K562 (cell line): ENCODE results near the gene NCF2. TPM values are rescaled to one million over a fixed set of nuclear protein-coding genes. Genes with fewer than 3 reads are reported as not detected.

ENCODE experiments used
- ATAC-seq: fragments of 200-7000 bp; cut with Tn5 transposase; 3 replicates; pipeline ENCODE4 v1.9.1; 2020; ENCODE audit warnings: moderate library complexity
- BruUV-seq: library from RNA; stranded (reverse); fragments of 400-500 nt; replicated peaks from 2 replicates; lab custom pipeline; 2021; lab: Mats Ljungman, UMichigan
- CTCF ChIA-PET: fragments of 300-600 bp; formaldehyde crosslinking; extraction: SDS; loops from one replicate; lab custom pipeline; 2021; ENCODE audit warnings: low intra/inter-chr PET ratio; lab: Yijun Ruan, JAX
- POLR2A ChIA-PET: fragments of 300-600, 350-650 bp; sonication (Branson Sonifier 250); formaldehyde crosslinking; extraction: SDS; loops from one replicate; lab custom pipeline; 2021; ENCODE audit warnings: antibody characterized with exemption, inconsistent platforms; lab: Yijun Ruan, JAX
- DNase-seq, 4 experiments: peaks; one replicate each; pipeline versions ENCODE4 v3.0.0 to v3.0.0-alpha.2; 2011 to 2018; ENCODE audit warnings: low spot score in 3 of 4, mixed read lengths in 3 of 4; ENCODE audit errors: extremely low read depth in 1 of 4
- FAIRE-seq: peaks from 2 replicates; lab custom pipeline; 2011; peaks lifted over from hg19 to GRCh38; lab: Jason Lieb, UNC
- H2AFZ ChIP-seq: 2 replicates; pipeline ENCODE4 v1.6.0; 2011; ENCODE audit warnings: low read depth, low read length, control low read depth, inconsistent platforms
- H3K27ac ChIP-seq: fragments of 200-600 bp; 3 replicates; pipeline ENCODE4 v1.8.0; 2011; ENCODE audit warnings: low read depth, mild to moderate bottlenecking, control low read depth, inconsistent platforms, low read length, moderate library complexity, mixed read lengths; ENCODE audit errors: extremely low read depth
- H3K27me3 ChIP-seq, 2 experiments: fragments of 300-600 bp in 1 of 2; 2 replicates in 1 of 2; 3 replicates in 1 of 2; pipeline versions ENCODE4 v1.6.0 to v1.8.0; 2011; ENCODE audit warnings: inconsistent platforms in 2 of 2, low read length in 2 of 2, mild to moderate bottlenecking in 1 of 2, mixed read lengths in 1 of 2, moderate library complexity in 1 of 2; ENCODE audit not compliant: control insufficient read depth in 2 of 2, insufficient read depth in 2 of 2
- H3K36me3 ChIP-seq: fragments of 300-600 bp; 3 replicates; pipeline ENCODE4 v1.8.0; 2011; ENCODE audit warnings: mild to moderate bottlenecking, low read length, inconsistent platforms; ENCODE audit not compliant: control insufficient read depth, insufficient read depth
- H3K4me1 ChIP-seq, 2 experiments: fragments of 200-600 bp in 1 of 2; replicated peaks in 1 of 2; 2 replicates in 1 of 2; 3 replicates in 1 of 2; pipeline versions ENCODE4 v1.5.1 to v1.8.0; 2011; ENCODE audit warnings: inconsistent platforms in 2 of 2, low read length in 2 of 2, mild to moderate bottlenecking in 1 of 2, mixed read lengths in 1 of 2, moderate library complexity in 1 of 2; ENCODE audit not compliant: control insufficient read depth in 2 of 2, insufficient read depth in 2 of 2
- H3K4me2 ChIP-seq: 2 replicates; pipeline ENCODE4 v1.6.1; 2011; ENCODE audit warnings: low read length, control low read depth, inconsistent platforms, mixed read lengths; ENCODE audit not compliant: insufficient read depth
- H3K4me3 ChIP-seq: fragments of 200-600 bp; sonication (generic), shearing (Covaris generic); 2 replicates; pipeline ENCODE4 v1.5.1; 2016; ENCODE audit warnings: control low read depth, inconsistent platforms
- H3K79me2 ChIP-seq: fragments of 200-600 bp; 3 replicates; pipeline ENCODE4 v1.8.0; 2011; ENCODE audit warnings: low read length, inconsistent platforms; ENCODE audit not compliant: control insufficient read depth, insufficient read depth
- H3K9ac ChIP-seq, 2 experiments: 2 replicates each; pipeline versions ENCODE4 v1.6.0 to v1.6.1; 2011; ENCODE audit warnings: low read depth in 2 of 2, low read length in 2 of 2, control low read depth in 1 of 2, inconsistent platforms in 1 of 2, mild to moderate bottlenecking in 1 of 2, mixed read lengths in 1 of 2; ENCODE audit not compliant: insufficient read depth in 1 of 2
- H3K9me1 ChIP-seq: one replicate; pipeline ENCODE4 v1.6.0; 2011; ENCODE audit warnings: inconsistent platforms, mild to moderate bottlenecking, low read length, moderate library complexity; ENCODE audit not compliant: control insufficient read depth, insufficient read depth
- H3K9me3 ChIP-seq: replicated peaks from 2 replicates; pipeline ENCODE4 v1.5.1; 2011; ENCODE audit warnings: low read depth, low read length, inconsistent platforms; ENCODE audit not compliant: control insufficient read depth, insufficient read depth
- H4K20me1 ChIP-seq: replicated peaks from 2 replicates; pipeline ENCODE4 v1.6.1; 2011; ENCODE audit warnings: low read length, inconsistent platforms, mixed read lengths; ENCODE audit not compliant: control insufficient read depth, insufficient read depth
- HEY1 ChIP-seq: fragments of 250-450 bp; sonication (Bioruptor Pico); IDR thresholded peaks from 2 replicates; pipeline ENCODE4 v1.5.0; 2020; ENCODE audit warnings: mild to moderate bottlenecking, moderate library complexity, borderline replicate concordance
- ZBTB11 ChIP-seq, 3 experiments: fragments of 200-800 bp in 1 of 3; fragments of 250-450 bp in 1 of 3; fragments of 450-650 bp in 1 of 3; sonication (Bioruptor Pico) in 1 of 3; sonication (Bioruptor generic) in 1 of 3; formaldehyde crosslinking in 1 of 3; IDR thresholded peaks; 2 replicates each; pipeline versions ENCODE4 v1.6.1 to v1.8.0; 2016 to 2022; ENCODE audit warnings: mild to moderate bottlenecking in 2 of 3, missing genetic modification characterization in 2 of 3, missing compliant biosample characterization in 1 of 3, moderate library complexity in 1 of 3
- ZNF165 ChIP-seq: fragments of 250-450 bp; sonication (Bioruptor Pico); IDR thresholded peaks from 2 replicates; pipeline ENCODE4 v1.4.0; 2020; ENCODE audit warnings: borderline replicate concordance
- ZNF518B ChIP-seq: fragments of 250-450 bp; sonication (Bioruptor Pico); IDR thresholded peaks from 2 replicates; pipeline ENCODE4 v1.5.0; 2021; ENCODE audit warnings: mild to moderate bottlenecking, moderate library complexity
- WGBS: fragments of 100-300 bp; shearing (Covaris generic); methylation state at CpG from one replicate; pipeline ENCODE4 v1.1.6; 2016; ENCODE audit warnings: low coverage, mixed read lengths; ENCODE audit not compliant: insufficient coverage; ENCODE audit errors: missing lambda C conversion rate; 5-methylcytosine and 5-hydroxymethylcytosine counted together
- in situ Hi-C: fragments of 300-500 bp; cut with MboI; formaldehyde crosslinking; loops from 4 replicates; pipeline ENCODE4 v1.15.0; 2018; ENCODE audit warnings: inconsistent platforms, mixed read lengths
- intact Hi-C: fragments of 100-400 bp; cut with micrococcal nuclease; formaldehyde crosslinking; loops from 2 replicates; pipeline ENCODE4 v1.14.2; 2022
- polyA plus RNA-seq, 8 experiments: library from polyadenylated mRNA; depleted of rRNA in 4 of 8; stranded (reverse) in 5 of 8; unstranded in 3 of 8; fragments of >200 nt; fragmentation: Nextera tagmentation in 2 of 8; fragmentation: Illumina TruSeq in 1 of 8; extraction: Ambion mirVana in 2 of 8; extraction: Trizol in 1 of 8; gene quantifications; 2 replicates each; pipeline versions ENCODE4 v1.2.1 to v1.2.3, GENCODE V29; 2011 to 2014; ENCODE audit warnings: inconsistent platforms in 1 of 8, missing spikeins in 1 of 8
- total RNA-seq, 7 experiments: library from RNA; depleted of rRNA in 6 of 7; stranded (reverse); fragments of >200 nt in 6 of 7; fragmentation: Illumina TruSeq in 2 of 7; extraction: Trizol in 2 of 7; gene quantifications; 2 replicates each; pipeline versions ENCODE4 v1.2.1 to v1.2.3, GENCODE V29; 2011 to 2021; ENCODE audit warnings: low replicate concordance in 1 of 7
- TF ChIP-seq, protein P1 (sequence below): fragments of 450-650 bp; IDR thresholded peaks from 2 replicates; pipeline ENCODE4 v1.6.1; 2016; ENCODE audit warnings: low read depth

The NCF2 gene
- total and polyA plus RNA-seq, 9 of the 15 experiments (the other 6 are each of a cell fraction or from before 2014, with no cell fraction given), result 0.07 to 0.54 (median 0.16) TPM; not detected in 3

DNA sequence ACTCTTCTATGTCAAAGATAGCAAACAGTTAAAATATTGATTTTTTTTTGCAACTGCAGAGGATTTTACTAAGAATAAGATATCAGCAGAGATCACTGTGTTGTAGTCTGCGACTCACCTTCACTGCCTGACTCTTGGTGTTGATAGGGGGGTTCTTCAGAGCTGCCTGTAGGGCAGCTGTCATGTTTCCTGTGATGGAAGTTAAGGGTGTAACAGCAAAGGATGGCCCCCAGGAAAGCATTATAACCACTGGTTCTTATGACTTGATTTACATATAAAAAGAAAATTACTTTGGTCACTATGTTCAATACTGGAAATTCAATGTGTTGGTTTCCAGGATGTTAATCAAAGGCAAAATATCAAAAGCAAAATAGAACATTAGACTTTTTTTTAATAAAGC is 42.7 kb upstream of the NCF2 start:
- in situ Hi-C loops, result no loop called here
- peak overlapping the region in 1 of 2 experiments; percentile 79; a peak in 1 of 4 replicates for H3K9ac ChIP-seq
- H2AFZ ChIP-seq, result no peak overlapping the region
- ChIA-PET POLR2A (interaction anchor here (0.7 kb wide), 1 partner anchor 164 kb away, joined by 3 read pairs; no protein-coding TSS in a partner anchor), CTCF (no interaction called here)
- peaks cover 0 to 15% of the 10 kb centered on the region in 2 experiments; a peak in 4 of 5 replicates for H3K4me1 ChIP-seq
- peak overlapping the region; percentile 23; the same call in 2 of the 3 replicates for H3K27ac ChIP-seq
- DNase-seq (peak; percentile 30 to 37 (median 34)), ATAC-seq (no peak), FAIRE-seq (no peak)
- peak overlapping the region; percentile 77; the same call in 1 of the 2 replicates for H3K4me3 ChIP-seq
- peak overlapping the region; percentile 90; the same call in 1 of the 2 replicates for H3K4me2 ChIP-seq
- H3K79me2 ChIP-seq, result peaks cover 39% of the 10 kb centered on the region
- H3K9me3 ChIP-seq, result no peaks in the 10 kb centered on the region
- intact Hi-C loops, result loop anchor here (10.0 kb wide), 1 partner anchor 422 kb away; the partner anchor contains the start of gene TSEN15
- H4K20me1 ChIP-seq, result no peaks in the 10 kb centered on the region
- no peaks in the 10 kb centered on the region for H3K9me1 ChIP-seq
- H3K27me3 ChIP-seq, result peaks cover 0 to 4% of the 10 kb centered on the region in 2 experiments; a peak in 1 of 5 replicates
- 0% methylated on average over 1 of the region's 1 CpG for WGBS
- peaks cover 38% of the 10 kb centered on the region for H3K36me3 ChIP-seq
- no TSS peak for BruUV-seq
- no peak for TF ChIP-seq ZNF165 (CRISPR knock-in tag)
- TF ChIP-seq ZBTB11 (CRISPR knock-in tag; IDR thresholded peaks at IDR 0.05), result peak in 1 of 3 experiments; percentile 78; a peak in 2 of 6 replicates
- TF ChIP-seq, protein P1, sequence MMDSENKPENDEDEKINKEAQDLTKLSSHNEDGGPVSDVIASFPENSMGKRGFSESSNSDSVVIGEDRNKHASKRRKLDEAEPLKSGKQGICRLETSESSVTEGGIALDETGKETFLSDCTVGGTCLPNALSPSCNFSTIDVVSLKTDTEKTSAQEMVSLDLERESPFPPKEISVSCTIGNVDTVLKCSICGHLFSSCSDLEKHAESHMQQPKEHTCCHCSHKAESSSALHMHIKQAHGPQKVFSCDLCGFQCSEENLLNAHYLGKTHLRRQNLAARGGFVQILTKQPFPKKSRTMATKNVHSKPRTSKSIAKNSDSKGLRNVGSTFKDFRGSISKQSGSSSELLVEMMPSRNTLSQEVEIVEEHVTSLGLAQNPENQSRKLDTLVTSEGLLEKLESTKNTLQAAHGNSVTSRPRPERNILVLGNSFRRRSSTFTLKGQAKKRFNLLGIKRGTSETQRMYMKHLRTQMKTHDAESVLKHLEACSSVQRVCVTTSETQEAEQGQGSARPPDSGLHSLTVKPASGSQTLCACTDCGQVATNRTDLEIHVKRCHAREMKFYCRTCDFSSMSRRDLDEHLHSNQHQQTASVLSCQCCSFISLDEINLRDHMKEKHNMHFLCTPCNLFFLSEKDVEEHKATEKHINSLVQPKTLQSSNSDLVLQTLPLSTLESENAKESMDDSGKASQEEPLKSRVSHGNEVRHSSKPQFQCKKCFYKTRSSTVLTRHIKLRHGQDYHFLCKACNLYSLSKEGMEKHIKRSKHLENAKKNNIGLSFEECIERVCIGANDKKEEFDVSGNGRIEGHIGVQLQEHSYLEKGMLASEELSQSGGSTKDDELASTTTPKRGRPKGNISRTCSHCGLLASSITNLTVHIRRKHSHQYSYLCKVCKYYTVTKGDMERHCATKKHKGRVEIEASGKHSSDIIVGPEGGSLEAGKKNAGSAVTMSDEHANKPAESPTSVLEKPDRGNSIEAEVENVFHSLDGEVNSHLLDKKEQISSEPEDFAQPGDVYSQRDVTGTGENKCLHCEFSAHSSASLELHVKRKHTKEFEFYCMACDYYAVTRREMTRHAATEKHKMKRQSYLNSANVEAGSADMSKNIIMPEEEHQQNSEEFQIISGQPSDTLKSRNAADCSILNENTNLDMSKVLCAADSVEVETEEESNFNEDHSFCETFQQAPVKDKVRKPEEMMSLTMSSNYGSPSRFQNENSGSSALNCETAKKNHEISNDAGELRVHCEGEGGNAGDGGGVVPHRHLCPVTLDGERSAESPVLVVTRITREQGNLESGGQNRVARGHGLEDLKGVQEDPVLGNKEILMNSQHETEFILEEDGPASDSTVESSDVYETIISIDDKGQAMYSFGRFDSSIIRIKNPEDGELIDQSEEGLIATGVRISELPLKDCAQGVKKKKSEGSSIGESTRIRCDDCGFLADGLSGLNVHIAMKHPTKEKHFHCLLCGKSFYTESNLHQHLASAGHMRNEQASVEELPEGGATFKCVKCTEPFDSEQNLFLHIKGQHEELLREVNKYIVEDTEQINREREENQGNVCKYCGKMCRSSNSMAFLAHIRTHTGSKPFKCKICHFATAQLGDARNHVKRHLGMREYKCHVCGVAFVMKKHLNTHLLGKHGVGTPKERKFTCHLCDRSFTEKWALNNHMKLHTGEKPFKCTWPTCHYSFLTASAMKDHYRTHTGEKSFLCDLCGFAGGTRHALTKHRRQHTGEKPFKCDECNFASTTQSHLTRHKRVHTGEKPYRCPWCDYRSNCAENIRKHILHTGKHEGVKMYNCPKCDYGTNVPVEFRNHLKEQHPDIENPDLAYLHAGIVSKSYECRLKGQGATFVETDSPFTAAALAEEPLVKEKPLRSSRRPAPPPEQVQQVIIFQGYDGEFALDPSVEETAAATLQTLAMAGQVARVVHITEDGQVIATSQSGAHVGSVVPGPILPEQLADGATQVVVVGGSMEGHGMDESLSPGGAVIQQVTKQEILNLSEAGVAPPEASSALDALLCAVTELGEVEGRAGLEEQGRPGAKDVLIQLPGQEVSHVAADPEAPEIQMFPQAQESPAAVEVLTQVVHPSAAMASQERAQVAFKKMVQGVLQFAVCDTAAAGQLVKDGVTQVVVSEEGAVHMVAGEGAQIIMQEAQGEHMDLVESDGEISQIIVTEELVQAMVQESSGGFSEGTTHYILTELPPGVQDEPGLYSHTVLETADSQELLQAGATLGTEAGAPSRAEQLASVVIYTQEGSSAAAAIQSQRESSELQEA, result no peak
- TF ChIP-seq ZNF518B, result no peak
- TF ChIP-seq HEY1 (CRISPR knock-in tag), result no peak
